Fibroblast of peridontal ligament (primary cell): ENCODE measurements around the gene INPPL1.
"Not testable (repeated sequence)": the region's sequence is repeated elsewhere in the genome, so short reads cannot be mapped to it uniquely, and the experiment has no call there.

Source experiments
- DNase-seq: peaks from one replicate; pipeline ENCODE4 v3.0.0-alpha.2; 2010; ENCODE audit errors: extremely low read depth

Gene INPPL1, protein sequence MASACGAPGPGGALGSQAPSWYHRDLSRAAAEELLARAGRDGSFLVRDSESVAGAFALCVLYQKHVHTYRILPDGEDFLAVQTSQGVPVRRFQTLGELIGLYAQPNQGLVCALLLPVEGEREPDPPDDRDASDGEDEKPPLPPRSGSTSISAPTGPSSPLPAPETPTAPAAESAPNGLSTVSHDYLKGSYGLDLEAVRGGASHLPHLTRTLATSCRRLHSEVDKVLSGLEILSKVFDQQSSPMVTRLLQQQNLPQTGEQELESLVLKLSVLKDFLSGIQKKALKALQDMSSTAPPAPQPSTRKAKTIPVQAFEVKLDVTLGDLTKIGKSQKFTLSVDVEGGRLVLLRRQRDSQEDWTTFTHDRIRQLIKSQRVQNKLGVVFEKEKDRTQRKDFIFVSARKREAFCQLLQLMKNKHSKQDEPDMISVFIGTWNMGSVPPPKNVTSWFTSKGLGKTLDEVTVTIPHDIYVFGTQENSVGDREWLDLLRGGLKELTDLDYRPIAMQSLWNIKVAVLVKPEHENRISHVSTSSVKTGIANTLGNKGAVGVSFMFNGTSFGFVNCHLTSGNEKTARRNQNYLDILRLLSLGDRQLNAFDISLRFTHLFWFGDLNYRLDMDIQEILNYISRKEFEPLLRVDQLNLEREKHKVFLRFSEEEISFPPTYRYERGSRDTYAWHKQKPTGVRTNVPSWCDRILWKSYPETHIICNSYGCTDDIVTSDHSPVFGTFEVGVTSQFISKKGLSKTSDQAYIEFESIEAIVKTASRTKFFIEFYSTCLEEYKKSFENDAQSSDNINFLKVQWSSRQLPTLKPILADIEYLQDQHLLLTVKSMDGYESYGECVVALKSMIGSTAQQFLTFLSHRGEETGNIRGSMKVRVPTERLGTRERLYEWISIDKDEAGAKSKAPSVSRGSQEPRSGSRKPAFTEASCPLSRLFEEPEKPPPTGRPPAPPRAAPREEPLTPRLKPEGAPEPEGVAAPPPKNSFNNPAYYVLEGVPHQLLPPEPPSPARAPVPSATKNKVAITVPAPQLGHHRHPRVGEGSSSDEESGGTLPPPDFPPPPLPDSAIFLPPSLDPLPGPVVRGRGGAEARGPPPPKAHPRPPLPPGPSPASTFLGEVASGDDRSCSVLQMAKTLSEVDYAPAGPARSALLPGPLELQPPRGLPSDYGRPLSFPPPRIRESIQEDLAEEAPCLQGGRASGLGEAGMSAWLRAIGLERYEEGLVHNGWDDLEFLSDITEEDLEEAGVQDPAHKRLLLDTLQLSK

DNA sequence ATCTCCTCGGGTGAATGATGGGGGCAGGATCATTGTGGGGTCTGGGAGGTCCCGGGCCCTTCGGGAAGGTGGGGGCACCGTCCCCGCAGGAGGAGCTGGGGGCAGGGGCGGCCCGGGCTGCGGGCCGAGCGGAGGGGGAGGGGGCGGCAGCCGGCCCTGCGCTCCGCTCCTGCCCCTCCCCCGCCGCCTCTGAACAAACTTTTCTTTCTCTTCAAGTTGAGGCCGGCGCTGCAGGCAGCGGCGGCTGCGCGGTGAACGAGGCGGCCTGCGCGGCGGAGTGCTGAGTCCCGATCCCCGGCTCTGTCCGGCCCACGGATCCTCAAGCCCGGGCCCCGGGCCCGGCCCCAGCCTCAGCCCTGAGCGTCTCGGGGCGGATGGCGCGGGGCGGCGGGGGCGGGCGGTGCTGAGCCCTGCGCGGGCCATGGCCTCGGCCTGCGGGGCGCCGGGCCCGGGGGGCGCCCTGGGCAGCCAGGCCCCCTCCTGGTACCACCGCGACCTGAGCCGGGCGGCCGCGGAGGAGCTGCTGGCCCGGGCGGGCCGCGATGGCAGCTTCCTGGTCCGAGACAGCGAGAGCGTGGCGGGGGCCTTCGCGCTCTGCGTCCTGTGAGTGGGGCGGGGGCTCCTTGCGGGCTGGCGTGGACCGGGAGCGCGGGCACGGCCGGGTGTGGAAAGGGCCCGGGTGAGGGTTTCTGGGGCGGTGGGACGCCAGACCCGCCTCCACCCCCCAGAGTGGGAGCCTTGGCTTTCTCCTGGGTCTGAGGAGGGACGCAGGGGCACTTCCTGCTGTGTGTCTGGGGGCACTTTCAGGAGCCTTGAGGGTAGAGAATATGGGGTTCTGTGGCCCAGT lies at the start of gene INPPL1:
TSS of gene INPPL1 (plus strand) at position 204 of the 847 bp plus-strand sequence. CDS start at position 422, 218 bp downstream.
- peak; percentile 20 for DNase-seq

DNA sequence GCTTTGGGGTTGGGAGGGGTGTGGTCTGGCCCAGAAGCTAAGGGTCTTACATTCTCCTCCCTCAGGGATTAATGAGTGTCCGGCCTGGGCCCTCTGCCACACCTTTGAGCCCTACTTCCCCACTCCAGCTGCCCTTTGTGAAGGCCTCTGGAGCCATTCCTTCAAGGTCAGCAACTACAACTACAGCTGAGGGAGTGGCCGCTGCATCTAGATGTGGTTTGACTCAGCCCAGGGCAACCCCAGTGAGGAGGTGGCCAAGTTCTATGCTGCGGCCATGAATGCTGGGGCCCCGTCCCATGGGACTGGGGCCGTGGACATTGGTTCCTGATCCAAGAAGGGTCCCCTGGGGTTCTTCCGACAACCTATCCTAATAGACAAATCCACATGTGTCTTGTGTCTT lies 46.9 kb upstream of the INPPL1 start:
- DNase-seq: no peak

DNA sequence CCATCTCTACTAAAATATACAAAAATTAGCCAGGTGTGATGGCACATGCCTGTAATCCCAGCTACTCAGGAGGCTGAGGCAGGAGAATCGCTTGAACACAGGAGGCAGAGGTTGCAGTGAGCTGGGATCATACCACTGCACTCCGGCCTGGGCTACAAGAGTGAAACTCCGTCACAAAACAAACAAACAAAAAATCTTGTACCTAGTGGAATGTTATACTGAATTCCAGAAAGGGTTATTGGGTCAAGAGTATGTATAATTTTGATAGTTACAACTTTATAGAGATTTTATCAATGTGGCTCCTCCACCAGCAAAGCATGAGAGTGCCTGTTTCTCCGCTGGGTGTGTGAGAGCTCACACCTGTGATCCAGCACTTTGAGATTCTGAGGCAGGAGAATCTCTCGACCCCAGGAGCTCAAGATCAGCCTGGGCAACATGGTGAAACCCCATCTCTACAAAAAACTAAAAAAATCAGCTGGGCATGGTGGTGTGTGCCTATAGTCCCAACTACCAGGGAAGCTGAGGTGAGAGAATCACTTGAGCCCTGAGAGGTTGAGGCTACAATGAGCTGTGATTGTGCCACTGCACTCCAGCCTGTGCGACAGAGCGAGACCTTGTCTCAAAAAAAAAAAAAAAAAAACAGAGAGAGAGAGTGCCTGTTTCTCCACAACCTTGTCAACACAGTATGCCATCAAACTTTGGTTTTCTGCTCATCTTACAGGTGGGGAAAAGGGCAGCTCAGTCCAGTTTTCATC lies 45.3 kb upstream of the INPPL1 start:
- DNase-seq: no peak

DNA sequence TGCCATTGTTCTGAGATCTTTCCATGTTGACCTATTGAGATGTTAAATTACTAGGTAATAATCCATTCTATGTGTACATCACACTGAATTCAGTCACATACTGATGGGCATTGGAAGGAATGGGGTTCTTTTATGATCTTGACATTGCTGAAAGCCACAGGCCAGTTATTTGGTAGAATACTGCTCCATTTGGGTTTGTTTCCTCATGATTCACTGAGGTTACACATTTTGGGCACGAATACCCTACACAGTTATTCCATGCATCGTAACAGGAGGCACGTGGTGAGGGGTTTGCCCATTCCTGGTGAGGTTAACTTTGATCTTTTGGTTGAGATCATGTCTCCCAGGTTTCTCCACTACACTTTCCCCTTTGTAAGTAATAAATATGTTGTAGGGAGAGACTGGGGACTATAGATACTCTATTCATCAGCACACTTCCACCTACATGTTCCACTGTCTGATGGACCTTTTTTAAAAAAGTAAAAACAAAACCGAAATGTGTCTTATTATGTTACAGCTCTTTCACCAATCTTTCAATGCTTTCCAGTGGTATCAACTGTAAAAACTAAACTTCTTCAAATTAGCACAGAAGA lies 44.7 kb upstream of the INPPL1 start:
- DNase-seq: peak; percentile 25

DNA sequence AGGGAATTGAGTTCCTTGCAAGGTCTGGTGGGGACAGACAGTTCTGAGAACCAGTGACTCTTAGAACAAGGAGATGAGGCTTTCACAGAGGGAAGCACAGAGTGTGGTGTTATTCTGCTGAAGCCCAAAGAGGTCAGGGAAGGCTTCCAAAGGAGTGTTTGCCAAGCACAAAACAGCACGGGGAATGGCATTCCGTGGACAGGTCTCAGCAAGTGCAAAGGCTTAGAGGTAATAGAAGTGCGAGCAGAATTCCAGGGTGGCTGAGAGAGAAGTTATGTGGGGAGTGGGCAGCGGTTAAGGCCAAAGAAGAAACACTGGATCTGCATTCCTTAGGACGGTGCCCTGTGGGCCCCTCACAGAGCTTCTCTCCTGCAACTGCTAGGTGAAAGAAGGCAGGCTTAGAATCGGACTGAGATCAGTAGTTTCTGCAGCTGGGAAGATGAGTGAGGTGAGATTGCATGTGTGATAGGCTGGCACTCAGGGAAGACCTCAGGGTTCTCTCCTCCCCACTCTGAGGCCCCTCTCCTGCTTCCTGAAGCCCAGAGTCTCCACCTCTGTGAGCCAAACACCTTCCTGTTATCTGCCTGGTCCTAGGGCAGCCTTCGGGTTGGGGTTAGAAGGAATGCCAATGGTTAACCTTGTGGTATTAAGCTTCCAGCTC lies 43.5 kb upstream of the INPPL1 start:
- not testable (repeated sequence) for DNase-seq

DNA sequence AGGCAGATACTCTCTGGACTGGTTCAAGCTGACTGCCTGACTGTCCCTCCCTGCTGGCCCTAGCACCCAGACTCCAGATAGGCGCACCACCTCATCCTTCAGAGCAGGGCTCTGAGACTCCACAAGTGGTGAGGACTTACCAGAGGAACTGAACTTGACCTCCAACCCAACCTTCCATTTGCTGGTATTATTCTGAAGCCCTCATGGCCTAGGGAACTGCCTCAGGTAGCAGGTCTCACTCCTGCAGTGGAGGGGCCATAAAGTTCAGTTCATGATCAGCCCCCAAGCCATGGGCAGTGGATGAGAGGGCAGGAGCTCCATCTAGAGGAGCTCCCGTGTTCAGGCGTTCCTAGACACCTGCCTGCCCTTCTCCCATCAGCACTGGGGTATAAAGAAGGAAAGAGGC lies 43.0 kb upstream of the INPPL1 start:
- DNase-seq: not testable (repeated sequence)

DNA sequence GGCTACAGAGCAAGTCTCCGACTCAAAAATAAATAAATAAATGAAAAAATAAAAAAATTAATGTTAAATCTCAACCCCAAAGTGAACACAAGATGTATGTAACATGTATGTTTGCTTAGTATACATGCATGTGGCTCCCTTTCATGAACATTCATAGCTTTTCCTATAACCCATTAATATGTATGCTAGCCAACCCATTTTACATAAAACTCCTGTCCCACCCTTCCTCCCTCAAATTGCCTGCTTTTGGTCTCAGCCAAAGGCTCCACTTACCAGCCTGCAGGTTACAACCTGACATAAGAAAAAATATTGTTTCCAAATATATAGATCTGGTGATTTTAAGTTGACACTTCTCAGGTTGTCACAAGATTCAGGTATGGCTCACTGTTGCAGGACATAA lies 36.3 kb upstream of the INPPL1 start:
- no peak for DNase-seq

DNA sequence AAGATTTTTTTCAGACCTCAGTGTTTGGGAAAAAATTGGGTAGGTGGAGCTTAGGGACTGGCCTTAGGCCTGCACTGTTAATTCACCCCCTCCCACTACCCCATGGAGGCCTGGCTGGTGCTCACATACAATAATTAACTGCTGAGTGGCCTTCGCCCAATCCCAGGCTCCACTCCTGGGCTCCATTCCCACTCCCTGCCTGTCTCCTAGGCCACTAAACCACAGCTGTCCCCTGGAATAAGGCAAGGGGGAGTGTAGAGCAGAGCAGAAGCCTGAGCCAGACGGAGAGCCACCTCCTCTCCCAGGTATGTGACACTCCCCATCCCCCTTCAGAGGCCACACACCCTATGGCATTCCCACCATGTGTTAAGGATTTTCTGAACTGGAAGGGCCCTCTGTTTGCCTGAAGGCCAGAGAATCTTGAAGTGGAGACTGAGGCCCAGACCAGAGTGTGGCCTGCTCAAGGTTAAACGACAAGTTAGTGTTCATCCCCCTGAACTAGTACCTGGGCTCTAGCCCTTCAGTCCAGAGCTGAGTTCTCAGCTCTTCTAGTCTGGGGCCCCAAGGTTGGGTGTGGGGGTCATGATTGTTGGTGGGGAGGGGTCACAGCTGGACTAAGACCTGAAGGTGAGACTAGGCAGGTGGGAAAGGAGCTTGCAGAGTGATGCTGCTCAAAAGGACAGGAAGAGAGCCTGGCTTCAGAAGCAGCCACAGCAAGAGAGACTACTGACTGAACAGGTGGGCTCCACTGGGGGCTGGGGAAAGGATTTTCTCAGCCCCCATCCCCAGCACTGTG lies 34.9 kb upstream of the INPPL1 start:
- DNase-seq: peak; percentile 58

DNA sequence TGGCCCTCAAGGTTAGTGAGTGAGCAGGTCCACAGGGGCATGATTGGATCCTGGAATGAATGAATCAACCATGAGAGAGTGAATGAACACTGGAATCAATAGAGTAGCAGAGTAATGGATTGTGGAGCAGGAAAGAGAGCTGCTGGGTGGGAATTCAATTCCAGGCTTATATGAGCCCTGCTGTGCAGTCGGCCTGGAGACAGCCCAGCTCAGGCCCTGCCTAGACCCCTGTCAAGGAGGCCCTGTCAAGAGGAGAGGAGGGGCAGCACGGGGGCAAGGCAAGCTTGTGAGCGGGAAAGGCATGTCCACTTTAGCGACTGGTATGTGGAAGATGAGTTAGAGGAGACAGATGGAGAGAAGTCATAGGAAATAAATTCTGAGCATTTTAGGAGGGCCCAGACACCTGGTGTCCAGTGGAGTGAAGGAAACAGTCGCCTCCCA lies 33.9 kb upstream of the INPPL1 start:
- DNase-seq: no peak

DNA sequence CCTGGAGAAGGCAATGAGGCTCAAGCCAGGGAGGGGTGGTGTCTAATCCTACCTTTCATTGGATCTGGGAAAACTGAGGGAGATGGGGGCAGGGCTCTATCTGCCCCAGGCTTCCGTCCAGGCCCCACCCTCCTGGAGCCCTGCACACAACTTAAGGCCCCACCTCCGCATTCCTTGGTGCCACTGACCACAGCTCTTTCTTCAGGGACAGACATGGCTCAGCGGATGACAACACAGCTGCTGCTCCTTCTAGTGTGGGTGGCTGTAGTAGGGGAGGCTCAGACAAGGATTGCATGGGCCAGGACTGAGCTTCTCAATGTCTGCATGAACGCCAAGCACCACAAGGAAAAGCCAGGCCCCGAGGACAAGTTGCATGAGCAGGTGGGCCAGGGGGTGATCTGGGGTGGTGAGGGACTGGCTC lies 32.6 kb upstream of the INPPL1 start, which contains the start of gene FOLR1:
TSS of gene FOLR1 (plus strand) at position 180 of the 421 bp plus-strand sequence. CDS start at position 214, 34 bp downstream.
- no peak for DNase-seq

DNA sequence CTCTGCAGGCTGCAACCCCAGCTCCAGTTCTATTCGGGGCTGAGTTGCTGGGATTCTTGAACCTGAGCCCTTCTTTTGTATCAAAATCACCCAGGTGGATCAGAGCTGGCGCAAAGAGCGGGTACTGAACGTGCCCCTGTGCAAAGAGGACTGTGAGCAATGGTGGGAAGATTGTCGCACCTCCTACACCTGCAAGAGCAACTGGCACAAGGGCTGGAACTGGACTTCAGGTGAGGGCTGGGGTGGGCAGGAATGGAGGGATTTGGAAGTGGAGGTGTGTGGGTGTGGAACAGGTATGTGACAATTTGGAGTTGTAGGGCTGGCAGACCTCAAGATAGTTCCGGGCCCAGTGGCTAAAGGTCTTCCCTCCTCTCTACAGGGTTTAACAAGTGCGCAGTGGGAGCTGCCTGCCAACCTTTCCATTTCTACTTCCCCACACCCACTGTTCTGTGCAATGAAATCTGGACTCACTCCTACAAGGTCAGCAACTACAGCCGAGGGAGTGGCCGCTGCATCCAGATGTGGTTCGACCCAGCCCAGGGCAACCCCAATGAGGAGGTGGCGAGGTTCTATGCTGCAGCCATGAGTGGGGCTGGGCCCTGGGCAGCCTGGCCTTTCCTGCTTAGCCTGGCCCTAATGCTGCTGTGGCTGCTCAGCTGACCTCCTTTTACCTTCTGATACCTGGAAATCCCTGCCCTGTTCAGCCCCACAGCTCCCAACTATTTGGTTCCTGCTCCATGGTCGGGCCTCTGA lies 28.9 kb upstream of the INPPL1 start:
- DNase-seq: no peak

DNA sequence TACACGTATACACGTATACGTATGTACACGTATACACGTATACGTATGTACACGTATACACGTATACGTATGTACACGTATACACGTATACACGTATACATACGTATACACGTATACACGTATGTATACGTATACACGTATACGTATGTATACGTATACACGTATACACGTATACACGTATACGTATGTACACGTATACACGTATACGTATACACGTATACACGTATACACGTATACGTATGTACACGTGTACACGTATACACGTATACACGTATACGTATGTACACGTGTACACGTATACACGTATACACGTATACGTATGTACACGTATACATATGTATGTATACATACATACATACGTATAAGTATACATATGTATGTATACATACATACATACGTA lies 23.1 kb upstream of the INPPL1 start:
- DNase-seq: not testable (repeated sequence)

DNA sequence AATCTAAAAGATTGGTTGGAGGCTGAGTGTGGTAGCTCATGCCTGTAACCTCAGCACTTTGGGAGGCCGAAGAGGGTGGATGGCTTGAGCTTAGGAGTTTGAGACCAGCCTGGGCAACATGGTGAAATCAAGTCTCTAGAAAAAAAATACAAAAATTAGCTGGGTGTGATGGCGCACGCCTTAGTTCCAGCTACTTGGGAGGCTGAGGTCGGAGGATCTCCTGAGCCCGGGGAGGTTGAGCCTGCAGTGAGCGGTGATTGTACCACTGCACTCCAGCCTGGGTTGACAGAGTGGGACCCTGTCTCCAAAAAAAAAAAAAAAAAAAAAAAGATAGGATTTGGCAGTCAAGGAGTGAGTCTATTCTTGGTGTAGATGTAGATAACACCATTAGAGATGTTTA lies 22.0 kb upstream of the INPPL1 start:
- no peak for DNase-seq

DNA sequence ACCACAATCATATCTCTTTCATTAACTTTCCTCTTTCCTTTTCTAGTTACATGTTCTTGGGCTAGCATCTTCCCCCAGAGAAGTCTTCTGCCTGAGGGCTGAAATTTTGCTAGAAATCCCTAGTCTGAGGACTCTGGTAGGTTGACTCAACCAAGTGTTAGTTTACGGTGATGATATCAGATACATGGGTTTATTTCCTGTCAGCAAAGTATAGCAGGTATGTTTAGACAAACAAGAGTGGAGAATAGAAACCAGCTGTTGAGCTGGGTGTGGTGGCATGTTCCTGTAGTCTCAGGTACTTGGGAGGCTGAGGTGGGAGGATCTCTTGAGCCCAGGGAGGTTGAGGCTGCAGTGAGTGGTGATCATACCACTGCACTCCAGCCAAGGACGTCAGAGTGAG lies 21.4 kb upstream of the INPPL1 start:
- no peak for DNase-seq

DNA sequence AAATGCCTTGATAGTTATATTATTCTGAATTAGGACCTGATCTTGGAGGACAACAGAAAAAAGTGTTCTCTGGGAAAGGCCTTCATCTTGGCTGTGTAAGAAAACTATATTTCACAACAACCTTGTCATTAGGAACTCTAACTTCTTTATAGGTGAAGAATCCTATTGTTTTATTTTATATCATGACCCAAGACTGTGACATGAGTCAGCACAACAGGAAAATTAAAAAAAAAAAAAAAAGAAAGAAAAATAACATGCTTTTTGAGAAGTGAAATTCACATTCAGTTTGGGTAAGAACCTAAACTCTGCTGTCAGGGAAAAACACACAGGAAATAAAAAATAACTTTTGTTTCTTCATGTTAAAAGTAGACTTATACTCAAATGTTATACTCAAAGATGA lies 19.7 kb upstream of the INPPL1 start:
- DNase-seq: no peak

DNA sequence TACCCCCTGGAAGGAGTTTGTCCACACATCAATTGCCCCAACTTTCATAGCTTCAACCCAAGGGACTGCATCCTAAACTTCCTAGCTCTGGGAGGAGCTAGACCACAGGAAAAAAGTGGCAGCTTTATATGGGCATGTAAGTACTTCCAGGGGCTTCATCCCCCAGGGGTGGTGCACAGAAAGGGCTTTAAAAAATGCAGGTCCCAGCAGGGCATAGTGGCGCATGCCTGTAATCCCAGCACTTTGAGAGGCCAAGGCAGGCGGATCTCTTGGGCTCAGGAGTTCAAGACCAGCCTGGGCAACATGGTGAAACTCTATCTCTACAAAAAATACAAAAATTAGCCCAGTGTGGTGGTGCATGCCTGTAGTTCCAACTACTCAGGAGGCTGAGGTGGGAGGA lies 17.8 kb upstream of the INPPL1 start:
- not testable (repeated sequence) for DNase-seq

DNA sequence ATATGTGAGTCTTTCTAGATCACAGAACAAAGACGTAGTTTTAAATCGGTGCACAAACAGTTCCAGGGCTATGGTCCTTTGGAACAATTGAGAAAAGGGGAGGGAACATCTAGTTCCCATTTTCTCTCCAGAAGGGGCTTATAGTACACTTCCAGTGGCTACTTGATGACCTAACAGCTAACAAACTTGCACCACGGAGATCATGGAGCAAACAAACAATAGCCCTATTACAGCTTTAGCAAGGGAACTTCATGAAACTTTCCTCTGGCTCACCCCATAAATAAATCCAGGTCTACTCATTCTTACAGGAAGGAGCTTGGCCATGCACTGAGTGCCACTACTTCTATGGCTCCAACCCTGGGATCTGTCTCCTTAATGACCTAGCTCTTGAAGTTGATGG lies 16.3 kb upstream of the INPPL1 start:
- DNase-seq: no peak

DNA sequence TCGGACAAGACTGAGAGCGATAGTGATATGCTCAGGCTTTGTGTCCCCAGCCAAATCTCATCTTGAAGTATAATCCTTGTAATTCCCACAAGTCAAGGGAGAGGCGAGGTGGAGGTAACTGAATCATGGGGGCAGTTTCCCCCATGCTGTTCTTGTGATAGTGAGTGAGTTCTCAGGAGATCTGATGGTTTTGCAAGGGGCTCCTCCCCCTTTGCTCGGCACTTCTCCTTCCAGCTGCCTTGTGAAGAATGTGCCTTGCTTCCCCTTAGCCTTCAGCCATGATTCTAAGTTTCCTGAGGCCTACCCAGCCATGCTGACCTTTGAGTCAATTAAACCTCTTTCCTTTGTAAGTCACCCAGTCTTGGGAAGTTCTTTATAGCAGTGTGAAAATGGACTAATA lies 15.5 kb upstream of the INPPL1 start:
- DNase-seq: no peak
